DOHH2 (cell line): ENCODE data around the gene SWT1.

ENCODE experiments used
- H3F3A ChIP-seq: fragments of 200-600 bp; sonication (generic), shearing (Covaris generic); 2 replicates; pipeline ENCODE4 v1.6.0; 2016; ENCODE audit warnings: antibody characterized with exemption, mild to moderate bottlenecking; ENCODE audit not compliant: control insufficient read depth, insufficient read depth
- H3K27ac ChIP-seq: fragments of 200-600 bp; sonication (generic); 2 replicates; pipeline ENCODE4 v1.5.1; 2014; ENCODE audit warnings: low read depth, mild to moderate bottlenecking, low read length, moderate library complexity
- H3K27me3 ChIP-seq: fragments of 200-600 bp; sonication (generic); 2 replicates; pipeline ENCODE4 v1.6.1; 2014; ENCODE audit warnings: mild to moderate bottlenecking, low read length, mixed read lengths; ENCODE audit not compliant: control insufficient read depth
- H3K36me3 ChIP-seq: fragments of 200-600 bp; sonication (generic); 2 replicates; pipeline ENCODE4 v1.6.1; 2014; ENCODE audit warnings: mild to moderate bottlenecking, low read length, moderate library complexity, mixed read lengths; ENCODE audit not compliant: control insufficient read depth
- H3K4me1 ChIP-seq: fragments of 200-600 bp; sonication (generic); 2 replicates; pipeline ENCODE4 v1.6.1; 2014; ENCODE audit warnings: mild to moderate bottlenecking, low read length, mixed read lengths; ENCODE audit not compliant: control insufficient read depth
- H3K4me2 ChIP-seq: fragments of 200-600 bp; sonication (generic); 2 replicates; pipeline ENCODE4 v1.6.0; 2014; ENCODE audit warnings: mild to moderate bottlenecking, low read length, moderate library complexity
- H3K4me3 ChIP-seq: fragments of 200-600 bp; sonication (generic); 2 replicates; pipeline ENCODE4 v1.5.1; 2014; ENCODE audit warnings: mild to moderate bottlenecking, low read length, mixed read lengths
- H3K79me2 ChIP-seq: fragments of 200-600 bp; sonication (generic); 2 replicates; pipeline ENCODE4 v1.6.1; 2014; ENCODE audit warnings: mild to moderate bottlenecking, low read length, mixed read lengths; ENCODE audit not compliant: control insufficient read depth
- H3K9me2 ChIP-seq: fragments of 200-600 bp; sonication (generic); replicated peaks from 2 replicates; pipeline ENCODE4 v1.6.1; 2014; ENCODE audit warnings: mild to moderate bottlenecking, low read length, mixed read lengths; ENCODE audit not compliant: control insufficient read depth
- H3K9me3 ChIP-seq: fragments of 200-600 bp; sonication (generic); 2 replicates; pipeline ENCODE4 v1.6.1; 2014; ENCODE audit warnings: antibody characterized with exemption, low read length, mixed read lengths; ENCODE audit not compliant: control insufficient read depth, insufficient read depth
- H4K20me1 ChIP-seq: fragments of 200-600 bp; sonication (generic); 2 replicates; pipeline ENCODE4 v1.6.0; 2014; ENCODE audit warnings: low read depth, mild to moderate bottlenecking, antibody characterized with exemption, low read length, moderate library complexity; ENCODE audit not compliant: control insufficient read depth, insufficient read depth
- EZH2phosphoT487 ChIP-seq: fragments of 200-600 bp; sonication (generic); IDR thresholded peaks from 2 replicates; pipeline ENCODE4 v1.6.1; 2017; ENCODE audit warnings: borderline replicate concordance, mild to moderate bottlenecking, antibody characterized with exemption, low read length, moderate library complexity, mixed read lengths
- TF ChIP-seq, protein P1 (sequence below): fragments of 200-600 bp; sonication (generic); IDR thresholded peaks from one replicate; pipeline ENCODE4 v1.5.1; 2014; ENCODE audit warnings: antibody characterized with exemption, mild to moderate bottlenecking, low read depth, low read length; ENCODE audit not compliant: poor library complexity, severe bottlenecking

The SWT1 gene

DNA sequence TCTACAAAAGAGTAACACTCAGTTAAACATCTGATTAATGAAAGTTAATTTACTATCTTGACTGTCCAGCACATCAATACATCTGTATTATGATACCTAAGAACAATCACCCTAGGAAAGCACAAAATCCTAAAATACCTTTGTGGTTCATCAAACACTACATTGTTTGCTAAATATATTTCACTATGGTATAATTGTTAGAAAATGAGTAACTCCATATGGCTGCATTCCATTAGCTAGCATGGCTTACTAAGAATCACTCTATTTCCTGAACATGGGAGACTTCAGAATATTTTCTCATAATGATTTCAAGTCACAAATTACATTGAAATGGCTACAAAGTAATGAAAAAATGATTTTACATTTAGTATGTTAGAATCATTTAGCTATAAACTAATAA, 12.7 kb upstream of the SWT1 start:
- Histone ChIP-seq H3K4me3 (no peak overlapping the region), H3K27ac (no peak overlapping the region), H4K20me1 (no peaks in the 10 kb centered on the region), H3F3A (0 out of 2 replicates have a peak, but pooled peaks cover 3% of the 10 kb centered on the region), H3K9me3 (no peaks in the 10 kb centered on the region), H3K4me1 (no peaks in the 10 kb centered on the region), H3K79me2 (no peaks in the 10 kb centered on the region), H3K27me3 (no peaks in the 10 kb centered on the region), H3K9me2 (no peaks in the 10 kb centered on the region), H3K4me2 (no peak overlapping the region), H3K36me3 (peaks cover 44% of the 10 kb centered on the region)
- TF ChIP-seq, protein P1, sequence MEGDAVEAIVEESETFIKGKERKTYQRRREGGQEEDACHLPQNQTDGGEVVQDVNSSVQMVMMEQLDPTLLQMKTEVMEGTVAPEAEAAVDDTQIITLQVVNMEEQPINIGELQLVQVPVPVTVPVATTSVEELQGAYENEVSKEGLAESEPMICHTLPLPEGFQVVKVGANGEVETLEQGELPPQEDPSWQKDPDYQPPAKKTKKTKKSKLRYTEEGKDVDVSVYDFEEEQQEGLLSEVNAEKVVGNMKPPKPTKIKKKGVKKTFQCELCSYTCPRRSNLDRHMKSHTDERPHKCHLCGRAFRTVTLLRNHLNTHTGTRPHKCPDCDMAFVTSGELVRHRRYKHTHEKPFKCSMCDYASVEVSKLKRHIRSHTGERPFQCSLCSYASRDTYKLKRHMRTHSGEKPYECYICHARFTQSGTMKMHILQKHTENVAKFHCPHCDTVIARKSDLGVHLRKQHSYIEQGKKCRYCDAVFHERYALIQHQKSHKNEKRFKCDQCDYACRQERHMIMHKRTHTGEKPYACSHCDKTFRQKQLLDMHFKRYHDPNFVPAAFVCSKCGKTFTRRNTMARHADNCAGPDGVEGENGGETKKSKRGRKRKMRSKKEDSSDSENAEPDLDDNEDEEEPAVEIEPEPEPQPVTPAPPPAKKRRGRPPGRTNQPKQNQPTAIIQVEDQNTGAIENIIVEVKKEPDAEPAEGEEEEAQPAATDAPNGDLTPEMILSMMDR, result no peak
- TF ChIP-seq EZH2phosphoT487, result no peak

DNA sequence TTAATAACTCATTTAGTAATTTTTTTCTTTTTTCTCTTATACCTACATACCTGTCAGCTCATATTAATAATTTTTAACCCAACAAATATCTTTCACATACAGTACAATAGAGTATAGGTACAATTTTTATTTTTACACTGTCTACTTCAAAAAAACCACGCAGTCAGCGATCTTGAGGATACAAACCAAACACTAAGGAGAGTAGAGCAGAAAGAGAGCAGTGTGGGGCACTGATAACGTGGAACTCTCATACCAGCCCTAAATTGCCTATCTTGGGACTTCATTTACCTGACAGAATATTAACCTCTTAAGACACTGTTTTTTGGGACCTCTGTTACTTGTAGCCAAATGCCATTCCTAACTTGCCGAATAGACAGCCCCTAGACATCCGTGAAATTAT, 5.8 kb upstream of the SWT1 start:
- Histone ChIP-seq H3K9me2 (no peaks in the 10 kb centered on the region), H3K4me1 (peaks cover 15% of the 10 kb centered on the region), H3K27ac (no peak overlapping the region), H3K4me2 (no peak overlapping the region), H3K9me3 (no peaks in the 10 kb centered on the region), H4K20me1 (no peaks in the 10 kb centered on the region), H3K4me3 (no peak overlapping the region), H3K27me3 (no peaks in the 10 kb centered on the region), H3F3A (no peaks in the 10 kb centered on the region), H3K79me2 (peaks cover 28% of the 10 kb centered on the region), H3K36me3 (peaks cover 51% of the 10 kb centered on the region)
- TF ChIP-seq, protein P1, result no peak
- TF ChIP-seq EZH2phosphoT487, result no peak

GRCh38 chr1:185152187-185152767, 4.7 kb upstream of the SWT1 start:
- no peak for TF ChIP-seq EZH2phosphoT487
- TF ChIP-seq, protein P1, result no peak
- no peaks in the 10 kb centered on the region for H3K9me3 ChIP-seq

More at GRCh38 chr1:185152187-185152767, 4.7 kb upstream of the SWT1 start:
- Histone ChIP-seq H3K79me2 (peaks cover 33% of the 10 kb centered on the region), H3K36me3 (peaks cover 55% of the 10 kb centered on the region), H3K9me2 (no peaks in the 10 kb centered on the region), H4K20me1 (no peaks in the 10 kb centered on the region), H3F3A (no peaks in the 10 kb centered on the region), H3K4me1 (peaks cover 15% of the 10 kb centered on the region), H3K4me2 (no peak overlapping the region), H3K27ac (no peak overlapping the region), H3K27me3 (no peaks in the 10 kb centered on the region), H3K4me3 (no peak overlapping the region)
